H1 (cell line): Measurements from ENCODE around the gene FAM53B. TPM values are rescaled to one million over a fixed set of nuclear protein-coding genes. Genes with fewer than 3 reads are reported as not detected.

Source experiments
- CTCF ChIA-PET: fragments of 300-600 bp; sonication (Branson Sonifier 250); formaldehyde crosslinking; loops from one replicate; lab custom pipeline; 2021; ENCODE audit not compliant: partially characterized antibody; lab: Charles Lee
- POLR2A ChIA-PET: fragments of 300-600 bp; sonication (Branson Sonifier 250); formaldehyde crosslinking; loops from one replicate; lab custom pipeline; 2021; ENCODE audit warnings: inconsistent platforms; ENCODE audit not compliant: partially characterized antibody; lab: Charles Lee
- DNase-seq, 2 experiments: peaks; one replicate each; pipeline versions ENCODE4 v3.0.0 to v3.0.0-alpha.2; 2010 to 2022; ENCODE audit warnings: low spot score in 2 of 2, low read depth in 1 of 2, mixed read lengths in 1 of 2
- FAIRE-seq: peaks from 2 replicates; lab custom pipeline; 2011; peaks lifted over from hg19 to GRCh38; lab: Jason Lieb, UNC
- H2AFZ ChIP-seq: 2 replicates; pipeline ENCODE4 v1.8.1; 2012; ENCODE audit warnings: low read length, inconsistent platforms
- H2AK5ac ChIP-seq: 2 replicates; pipeline ENCODE4 v1.6.1; 2013; ENCODE audit warnings: low read depth, low read length
- H2BK120ac ChIP-seq: replicated peaks from 2 replicates; pipeline ENCODE3; 2013; ENCODE audit warnings: low read depth, low read length, inconsistent platforms
- H2BK12ac ChIP-seq: 2 replicates; pipeline ENCODE4 v1.6.1; 2013; ENCODE audit warnings: low read depth, low read length
- H2BK15ac ChIP-seq: 2 replicates; pipeline ENCODE4 v1.6.1; 2013; ENCODE audit warnings: low read length
- H2BK20ac ChIP-seq: 2 replicates; pipeline ENCODE4 v1.6.1; 2013; ENCODE audit warnings: low read length
- H2BK5ac ChIP-seq: 2 replicates; pipeline ENCODE4 v1.6.1; 2013; ENCODE audit warnings: low read depth, low read length
- H3K14ac ChIP-seq: 2 replicates; pipeline ENCODE4 v1.6.1; 2013; ENCODE audit warnings: inconsistent platforms; ENCODE audit not compliant: insufficient read length
- H3K18ac ChIP-seq: 2 replicates; pipeline ENCODE4 v1.6.1; 2013; ENCODE audit warnings: low read length; ENCODE audit errors: extremely low read depth
- H3K23ac ChIP-seq: 2 replicates; pipeline ENCODE4 v1.6.1; 2013; ENCODE audit warnings: inconsistent platforms; ENCODE audit not compliant: insufficient read length
- H3K23me2 ChIP-seq: 2 replicates; pipeline ENCODE4 v1.6.1; 2013; ENCODE audit warnings: low read depth, low read length
- H3K27ac ChIP-seq: 2 replicates; pipeline ENCODE4 v1.6.1; 2011; ENCODE audit warnings: low read depth, low read length, inconsistent platforms
- H3K27me3 ChIP-seq, 4 experiments: replicated peaks in 1 of 4; 1 replicate in 1 of 4; 2 replicates in 3 of 4; pipeline versions ENCODE4 v1.6.1 to v1.8.1; 2011 to 2013; ENCODE audit warnings: low read length in 3 of 4, mild to moderate bottlenecking in 3 of 4, inconsistent platforms in 2 of 4, mixed read lengths in 2 of 4, moderate library complexity in 1 of 4; ENCODE audit not compliant: control insufficient read depth in 3 of 4, insufficient read depth in 3 of 4; ENCODE audit errors: extremely low read depth in 1 of 4
- H3K36me3 ChIP-seq, 4 experiments: 2 replicates each; pipeline versions ENCODE4 v1.6.1 to v1.8.1; 2011 to 2013; ENCODE audit warnings: mild to moderate bottlenecking in 4 of 4, low read length in 3 of 4, moderate library complexity in 2 of 4, control low read depth in 1 of 4, inconsistent platforms in 1 of 4; ENCODE audit not compliant: insufficient read depth in 4 of 4, control insufficient read depth in 2 of 4
- H3K4ac ChIP-seq: replicated peaks from 2 replicates; pipeline ENCODE3; 2013; ENCODE audit warnings: low read length, low read depth, mixed read lengths, inconsistent platforms; ENCODE audit not compliant: insufficient read length
- H3K4me1 ChIP-seq, 4 experiments: replicated peaks in 1 of 4; 1 replicate in 1 of 4; 2 replicates in 3 of 4; pipeline versions ENCODE4 v1.6.1 to v1.8.1; 2011 to 2013; ENCODE audit warnings: low read length in 3 of 4, inconsistent platforms in 2 of 4, mixed read lengths in 1 of 4; ENCODE audit not compliant: insufficient read depth in 4 of 4, control insufficient read depth in 3 of 4
- H3K4me2 ChIP-seq, 2 experiments: 2 replicates each; pipeline versions ENCODE4 v1.6.1 to v1.8.1; 2011 to 2013; ENCODE audit warnings: low read depth in 2 of 2, low read length in 2 of 2, control low read depth in 1 of 2, inconsistent platforms in 1 of 2, mild to moderate bottlenecking in 1 of 2; ENCODE audit not compliant: insufficient read depth in 1 of 2
- H3K4me3 ChIP-seq, 4 experiments: fragments of 200-600, 300-600 bp in 1 of 4; sonication (generic), shearing (Covaris generic), sonication (Bioruptor Twin) in 1 of 4; 2 replicates each; pipeline versions ENCODE4 v1.5.1 to v1.8.1; 2011 to 2016; ENCODE audit warnings: low read length in 4 of 4, low read depth in 3 of 4, control low read depth in 2 of 4, inconsistent platforms in 2 of 4, mild to moderate bottlenecking in 2 of 4, mixed read lengths in 1 of 4, moderate library complexity in 1 of 4; ENCODE audit not compliant: insufficient read depth in 2 of 4; ENCODE audit errors: extremely low read depth in 1 of 4
- H3K56ac ChIP-seq: replicated peaks from 2 replicates; pipeline ENCODE3; 2013; ENCODE audit warnings: low read depth, mild to moderate bottlenecking, mixed read lengths, low read length, inconsistent platforms; ENCODE audit not compliant: insufficient read length
- H3K79me1 ChIP-seq: 2 replicates; pipeline ENCODE4 v1.6.1; 2013; ENCODE audit warnings: low read depth, low read length, control low read depth
- H3K79me2 ChIP-seq, 2 experiments: 2 replicates each; pipeline versions ENCODE4 v1.6.1 to v1.8.1; 2012 to 2013; ENCODE audit warnings: low read length in 2 of 2, mild to moderate bottlenecking in 2 of 2, inconsistent platforms in 1 of 2; ENCODE audit not compliant: insufficient read depth in 2 of 2, control insufficient read depth in 1 of 2
- H3K9ac ChIP-seq, 4 experiments: replicated peaks in 1 of 4; 1 replicate in 1 of 4; 2 replicates in 3 of 4; pipeline versions ENCODE4 v1.6.1 to v1.8.1; 2011 to 2013; ENCODE audit warnings: low read depth in 3 of 4, low read length in 3 of 4, control low read depth in 2 of 4, mild to moderate bottlenecking in 2 of 4, moderate library complexity in 2 of 4, inconsistent platforms in 1 of 4; ENCODE audit errors: extremely low read depth in 1 of 4
- H3K9me3 ChIP-seq, 2 experiments: 2 replicates each; pipeline versions ENCODE4 v1.6.1 to v1.8.1; 2012 to 2013; ENCODE audit warnings: mild to moderate bottlenecking in 2 of 2, moderate library complexity in 2 of 2, control low read depth in 1 of 2, inconsistent platforms in 1 of 2, low read depth in 1 of 2, low read length in 1 of 2, mixed read lengths in 1 of 2; ENCODE audit not compliant: insufficient read depth in 2 of 2
- H4K20me1 ChIP-seq, 2 experiments: replicated peaks in 1 of 2; 2 replicates each; pipeline versions ENCODE3 to v1.8.1; 2011 to 2013; ENCODE audit warnings: inconsistent platforms in 2 of 2, low read length in 2 of 2, mild to moderate bottlenecking in 1 of 2; ENCODE audit not compliant: insufficient read depth in 2 of 2, control insufficient read depth in 1 of 2
- H4K5ac ChIP-seq: 2 replicates; pipeline ENCODE4 v1.6.1; 2013; ENCODE audit warnings: low read length, low read depth, mixed read lengths, inconsistent platforms; ENCODE audit not compliant: insufficient read length
- H4K8ac ChIP-seq: 2 replicates; pipeline ENCODE4 v1.8.0; 2013; ENCODE audit warnings: mild to moderate bottlenecking, moderate library complexity, low read length, inconsistent platforms; ENCODE audit not compliant: insufficient read depth; ENCODE audit errors: extremely low read depth
- H4K91ac ChIP-seq: replicated peaks from 2 replicates; pipeline ENCODE3; 2013; ENCODE audit warnings: low read length, mixed read lengths, inconsistent platforms; ENCODE audit not compliant: insufficient read length
- KDM1A ChIP-seq: fragments of 200-600, 300-600 bp; sonication (generic); IDR thresholded peaks from 2 replicates; pipeline ENCODE4 v1.7.1; 2016; ENCODE audit warnings: mild to moderate bottlenecking, low read length, borderline replicate concordance
- NANOG ChIP-seq: IDR thresholded peaks from 2 replicates; pipeline ENCODE4 v1.6.1; 2011; ENCODE audit warnings: low read length, low read depth, mild to moderate bottlenecking, inconsistent platforms; ENCODE audit not compliant: insufficient read depth, poor library complexity, severe bottlenecking
- WGBS, 2 experiments: shearing (Covaris generic) in 1 of 2; methylation state at CpG; one replicate each; pipeline versions ENCODE4 v1.1.6 to v1.1.7; 2013 to 2015; ENCODE audit warnings: low lambda C conversion rate in 2 of 2, mixed read lengths in 2 of 2, inconsistent platforms in 1 of 2, low coverage in 1 of 2, missing lambda C conversion rate in 1 of 2; ENCODE audit not compliant: insufficient replicate concordance in 2 of 2, insufficient coverage in 1 of 2, insufficient read length in 1 of 2; ENCODE audit errors: extremely low coverage in 1 of 2, missing lambda C conversion rate in 1 of 2; 5-methylcytosine and 5-hydroxymethylcytosine counted together
- polyA plus RNA-seq, 7 experiments: library from polyadenylated mRNA; depleted of rRNA in 3 of 7; stranded (reverse) in 5 of 7; unstranded in 2 of 7; fragments of >200 nt in 5 of 7; fragments of 200-250 nt in 2 of 7; gene quantifications; 1 replicate in 5 of 7; 2 replicates in 1 of 7; 4 replicates in 1 of 7; pipeline versions ENCODE4 v1.2.1 to v1.2.3, GENCODE V29; 2011 to 2013; ENCODE audit warnings: missing spikeins in 2 of 7, mixed read lengths in 2 of 7
- total RNA-seq: library from RNA; stranded (reverse); fragmentation: NEBNext Ultra II Directional; extraction: Animal tissue kit (Norgen Biotek cat#: 25700); gene quantifications from 2 replicates; pipeline ENCODE4 v1.2.1, GENCODE V29; 2021

FAM53B gene
- total and polyA plus RNA-seq, 2 of the 8 experiments (the other 6 are each of a cell fraction or from before 2014, with no cell fraction given): 5.3 to 14.4 TPM

DNA sequence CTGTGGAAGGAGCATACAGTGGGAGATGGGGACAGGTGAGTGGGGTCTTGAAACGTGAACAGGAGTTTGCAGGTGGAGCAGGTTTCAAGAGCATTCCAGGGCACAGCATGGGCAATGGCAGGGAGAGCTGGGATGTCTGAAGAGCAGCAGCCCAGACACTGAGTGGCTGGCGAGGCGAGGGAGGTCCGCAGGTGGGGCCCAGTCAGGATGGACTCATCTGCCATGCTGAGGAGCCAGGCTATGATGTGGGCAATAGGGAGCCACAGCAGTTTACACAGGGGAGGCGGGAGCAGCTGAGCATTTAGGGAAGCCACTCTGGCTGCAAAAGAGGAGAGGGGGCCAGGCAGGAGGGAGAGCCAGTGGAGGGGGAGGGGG lies 138.7 kb downstream of the FAM53B start:
- Histone ChIP-seq H4K8ac (no peak overlapping the region; the same call in 1 of the 2 replicates), H4K5ac (no peak overlapping the region), H3K4ac (no peak overlapping the region), H3K18ac (no peak overlapping the region), H3K9me3 (no peaks in the 10 kb centered on the region), H2BK15ac (no peak overlapping the region), H3K23ac (no peak overlapping the region), H3K4me1 (no peaks in the 10 kb centered on the region), H3K79me1 (no peaks in the 10 kb centered on the region), H3K4me2 (no peak overlapping the region), H2BK120ac (no peak overlapping the region), H3K27ac (no peak overlapping the region), H3K36me3 (no peaks in the 10 kb centered on the region; a peak in 1 of 8 replicates), H3K56ac (no peak overlapping the region), H3K23me2 (no peaks in the 10 kb centered on the region; the same call in 1 of the 2 replicates), H2BK5ac (no peak overlapping the region), H3K27me3 (no peaks in the 10 kb centered on the region; a peak in 1 of 7 replicates), H3K4me3 (no peak overlapping the region), H2BK20ac (no peak overlapping the region), H2AFZ (no peak overlapping the region), H3K9ac (no peak overlapping the region), H2BK12ac (no peak overlapping the region), H3K79me2 (no peaks in the 10 kb centered on the region), H3K14ac (no peak overlapping the region), H2AK5ac (no peak overlapping the region), H4K91ac (no peak overlapping the region), H4K20me1 (peaks cover 0 to 1% of the 10 kb centered on the region in 2 experiments)
- POLR2A ChIA-PET: no interaction called here
- 0 out of 2 replicates have a peak, but pooled peaks have one; percentile 20 for TF ChIP-seq KDM1A
- TF ChIP-seq NANOG: no peak
- CTCF ChIA-PET: interaction anchor here (0.6 to 1.6 kb wide), 4 partner anchors 45 to 135 kb away, joined by 3 to 4 read pairs (median 4); no protein-coding TSS in a partner anchor
- no peak for DNase-seq
- FAIRE-seq: no peak
- WGBS, 2 experiments: 90% methylated on average over 5 of the region's 5 CpGs; no CpG with 5 or more reads in 1 of the 2 experiments
